NOMO-1 treated with DMSO at 0.1 percent for 48 hours (cell line): ENCODE measurements around the gene SELENOO.

Experiments used
- DNase-seq: peaks from one replicate; lab custom pipeline; 2025; ENCODE audit not compliant: unreplicated experiment; lab: John Stamatoyannopoulos, UW

SELENOO gene

DNA sequence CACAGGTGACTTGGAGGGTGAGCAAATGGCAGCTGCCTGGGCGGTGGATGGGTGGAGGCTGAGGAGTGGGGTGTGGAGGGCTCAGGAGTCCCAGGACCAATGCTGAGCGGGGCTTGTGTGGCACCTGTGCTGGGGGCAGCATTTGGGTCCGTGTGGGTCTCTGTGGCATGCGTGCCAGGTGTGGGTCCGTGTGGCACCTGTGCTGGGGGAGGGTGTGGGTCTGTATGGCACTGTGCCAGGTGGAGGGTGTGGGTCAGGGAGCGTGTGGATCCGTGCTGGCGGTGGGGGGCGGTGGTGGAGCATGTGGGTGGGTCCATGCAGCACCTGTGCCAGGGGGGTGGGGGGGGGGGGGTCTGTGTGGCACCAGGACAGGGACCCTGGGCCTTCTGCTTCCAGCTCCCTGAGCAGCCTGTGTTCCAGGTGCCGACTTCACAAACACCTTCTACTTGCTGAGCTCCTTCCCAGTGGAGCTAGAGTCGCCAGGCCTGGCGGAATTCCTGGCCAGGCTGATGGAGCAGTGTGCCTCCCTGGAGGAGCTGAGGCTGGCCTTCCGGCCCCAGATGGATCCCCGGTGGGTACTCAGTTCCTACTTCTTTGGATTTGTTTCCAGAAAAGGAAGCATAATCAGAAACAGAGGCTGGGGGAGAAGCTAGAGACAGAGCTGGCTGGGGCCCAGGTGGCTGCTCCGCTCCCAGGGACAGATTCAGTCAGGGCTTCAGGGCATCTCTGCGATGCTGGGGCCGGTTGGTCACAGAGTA is 14.7 kb downstream of the SELENOO start:
- no peak for DNase-seq

GRCh38 chr22:50216055-50216683 is 15.4 kb downstream of the SELENOO start:
- no peak for DNase-seq

GRCh38 chr22:50216684-50217520 is 16.1 kb downstream of the SELENOO start:
- no peak for DNase-seq

GRCh38 chr22:50217543-50218152 is 16.8 kb downstream of the SELENOO start:
- DNase-seq, result no peak

GRCh38 chr22:50218153-50218995 is 17.6 kb downstream of the SELENOO start:
- DNase-seq, result no peak

DNA sequence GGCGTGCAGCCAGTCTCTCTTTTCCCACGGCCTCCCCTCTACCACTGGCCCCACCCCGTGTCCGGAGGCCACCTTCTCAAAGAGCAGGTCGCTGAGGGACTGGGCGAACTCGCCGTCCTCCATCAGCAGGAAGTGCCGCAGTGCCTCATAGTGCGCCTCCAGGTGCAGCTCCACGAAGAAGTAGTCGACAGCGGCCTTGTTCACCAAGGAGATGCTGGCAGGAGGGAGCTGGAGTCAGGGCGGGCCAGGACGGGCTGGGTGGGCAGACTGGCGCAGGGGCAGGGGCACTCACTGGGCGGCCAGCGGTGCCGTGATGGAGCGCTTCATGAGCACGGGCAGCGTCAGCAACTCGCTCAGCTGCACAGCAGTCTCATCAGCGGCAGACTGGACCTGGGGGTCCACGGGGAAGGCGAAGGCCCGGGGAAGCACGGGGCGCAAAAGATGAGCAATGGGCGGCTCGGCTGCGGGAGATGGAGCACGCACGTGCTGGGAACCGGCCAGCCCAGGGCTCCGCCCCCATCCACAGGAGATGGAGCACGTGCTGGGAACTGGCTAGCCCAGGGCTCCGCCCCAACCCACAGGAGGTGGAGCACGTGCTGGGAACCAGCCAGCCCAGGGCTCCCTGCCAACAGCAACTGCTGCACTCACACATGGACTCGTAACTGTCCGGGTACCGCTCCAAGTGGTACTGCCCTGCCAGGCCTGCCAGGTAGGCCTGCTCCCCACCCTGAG is 18.4 kb downstream of the SELENOO start:
- no peak for DNase-seq

GRCh38 chr22:50219800-50220602 is 19.2 kb downstream of the SELENOO start:
- no peak for DNase-seq

DNA sequence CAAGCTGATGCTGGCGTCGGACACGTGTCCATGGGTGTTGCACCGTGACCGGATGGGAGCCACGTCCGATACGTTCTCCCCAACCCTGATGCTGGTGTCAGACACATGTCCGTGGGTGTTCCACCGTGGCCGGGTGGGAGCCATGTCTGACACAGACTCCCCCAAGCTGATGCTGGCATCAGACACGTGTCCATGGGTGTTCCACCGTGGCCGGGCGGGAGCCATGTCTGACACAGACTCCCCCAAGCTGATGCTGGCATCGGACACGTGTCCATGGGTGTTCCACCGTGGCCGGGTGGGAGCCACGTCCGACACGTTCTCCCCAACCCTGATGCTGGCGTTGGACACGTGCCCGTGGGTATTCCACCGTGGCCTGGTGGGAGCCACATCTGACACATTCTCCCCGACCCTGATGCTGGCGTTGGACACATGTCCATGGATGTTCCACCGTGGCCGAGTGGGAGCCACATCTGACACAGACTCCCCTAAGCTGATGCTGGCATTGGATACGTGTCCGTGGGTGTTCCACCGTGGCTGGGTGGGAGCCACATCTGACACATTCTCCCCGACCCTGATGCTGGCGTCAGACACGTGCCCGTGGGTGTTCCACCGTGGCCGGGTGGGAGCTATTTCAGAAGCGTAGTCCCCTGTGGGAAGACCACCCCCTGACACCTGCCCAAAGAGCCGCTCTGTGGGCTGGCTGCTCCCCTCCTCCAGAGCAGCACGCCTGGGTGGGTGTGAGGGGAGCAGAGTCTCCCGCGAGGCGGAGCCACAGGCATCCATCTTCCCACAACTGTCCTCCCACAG is 20.0 kb downstream of the SELENOO start:
- DNase-seq, result no peak

- DNase-seq, result no peak
Measured at GRCh38 chr22:50221410-50222300, 20.8 kb downstream of the SELENOO start.

DNA sequence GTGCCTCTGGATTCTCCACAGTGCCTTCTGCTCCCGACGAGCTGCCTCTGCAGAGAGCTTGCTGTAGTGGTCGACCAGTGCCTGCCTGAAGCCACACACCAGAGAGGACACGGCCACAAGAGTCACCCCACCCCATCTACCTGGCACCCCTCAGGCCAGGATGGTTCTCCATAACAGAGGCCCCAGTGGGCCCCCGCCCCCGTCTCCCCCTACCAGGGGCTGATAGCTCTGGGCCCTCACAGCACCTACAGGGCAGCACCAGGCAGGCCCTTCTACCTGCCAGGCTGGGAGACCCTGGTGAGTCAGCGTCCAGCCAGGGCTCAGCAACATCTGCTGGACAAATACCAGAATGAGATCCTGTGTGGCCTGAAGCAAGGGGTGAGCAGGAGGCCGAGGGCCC is 21.7 kb downstream of the SELENOO start:
- DNase-seq, result no peak

DNA sequence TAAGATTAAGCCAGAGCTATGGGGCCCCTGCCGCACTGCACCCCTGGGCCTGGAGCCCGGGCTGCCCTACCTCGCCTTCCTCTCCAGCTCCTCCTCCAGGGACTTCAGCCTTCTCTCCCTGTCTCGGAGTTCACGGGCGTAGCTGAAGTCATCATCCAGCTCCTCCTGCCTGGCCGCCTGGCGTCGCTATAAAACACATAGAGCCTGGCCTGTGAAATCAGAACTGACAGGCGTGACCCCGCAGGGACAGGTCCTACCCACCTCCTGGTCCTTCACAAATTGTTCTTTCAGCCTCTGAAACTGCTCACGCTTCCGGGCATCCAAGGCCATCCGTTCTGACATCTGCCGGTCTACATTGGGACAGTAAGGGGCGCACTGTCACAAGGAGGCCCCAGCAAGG is 23.3 kb downstream of the SELENOO start:
- DNase-seq, result no peak

DNA sequence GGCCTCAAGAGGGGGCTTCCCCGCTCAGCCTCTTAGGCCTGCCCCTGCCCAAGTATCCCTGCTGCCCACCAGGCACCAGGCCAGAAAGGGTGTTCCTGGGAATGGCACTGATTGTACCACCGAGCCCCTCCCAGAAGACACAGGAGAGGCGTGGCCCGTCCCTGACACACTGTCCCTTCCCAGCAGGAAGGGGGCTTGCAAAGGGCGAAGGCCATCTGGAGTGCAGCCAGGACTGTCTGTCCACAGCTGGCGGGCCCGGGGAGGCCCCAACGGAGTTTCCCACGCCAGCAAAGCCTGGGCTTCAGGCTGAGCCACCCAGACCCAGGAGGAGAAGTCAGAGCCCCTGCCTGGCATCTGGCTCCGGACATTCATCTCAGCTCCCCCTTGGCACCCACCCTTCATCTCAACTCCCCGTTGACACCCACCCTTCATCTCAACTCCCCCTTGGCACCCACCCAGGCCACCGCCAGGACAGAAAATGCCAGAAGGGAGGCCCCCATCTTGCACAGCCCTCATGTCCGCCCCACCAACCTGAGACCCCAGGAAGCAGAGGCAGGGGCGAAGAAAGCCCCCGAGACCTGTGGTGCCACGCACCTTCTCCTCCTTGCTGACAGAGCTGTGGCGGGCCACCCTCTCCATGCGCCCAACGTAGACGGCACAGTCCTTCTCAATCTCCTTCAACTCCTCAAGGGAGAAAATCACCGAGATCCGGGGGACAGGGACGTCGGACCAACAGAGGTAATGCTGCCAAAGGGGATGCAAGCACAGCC is 24.6 kb downstream of the SELENOO start:
- DNase-seq, result no peak

DNA sequence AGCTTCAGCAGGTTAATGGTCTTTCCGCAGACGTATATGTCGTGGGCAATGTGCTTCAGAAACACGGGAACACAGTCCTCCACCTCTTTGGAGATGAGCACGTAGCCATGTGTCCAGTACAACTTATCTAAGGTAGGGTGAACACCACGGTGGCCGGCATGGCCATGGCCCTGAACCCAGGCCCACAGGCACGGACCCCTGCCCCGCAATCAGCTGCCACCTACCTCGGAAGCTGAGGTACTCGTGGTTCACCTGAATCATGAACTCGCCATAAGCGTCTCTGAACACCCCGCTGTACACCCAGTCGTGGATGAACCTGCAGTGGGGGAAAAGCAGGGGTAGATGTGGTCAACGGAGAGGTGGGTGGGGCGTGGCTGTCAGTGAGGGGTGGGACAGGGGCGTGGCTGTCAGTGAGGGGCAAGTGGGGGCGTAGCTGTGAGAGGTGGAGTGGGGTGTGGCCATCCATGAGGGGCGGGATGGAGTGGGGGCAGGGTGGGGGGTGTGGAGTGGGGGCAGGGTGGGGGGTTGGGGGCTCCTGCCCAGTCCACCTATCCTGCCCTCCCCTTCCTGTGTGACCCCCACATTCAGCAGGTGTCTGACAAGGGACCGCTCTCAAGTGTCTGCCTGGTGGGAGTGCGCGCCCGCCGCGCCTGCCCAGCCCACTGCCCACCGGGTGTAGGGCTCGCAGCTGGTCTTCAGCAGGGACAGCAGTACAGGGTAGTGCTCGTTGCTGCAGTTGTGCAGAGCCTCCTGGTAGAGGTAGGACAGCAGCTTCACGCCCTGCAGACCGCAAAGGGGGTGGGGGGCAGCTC is 25.5 kb downstream of the SELENOO start:
- no peak for DNase-seq

GRCh38 chr22:50226875-50227165 is 26.0 kb downstream of the SELENOO start:
- no peak for DNase-seq

- DNase-seq, result no peak
Measured at GRCh38 chr22:50227579-50228215, 26.9 kb downstream of the SELENOO start.
